Bronchial smooth muscle cell (primary cell): ENCODE data around the gene VGLL3. TPM values are rescaled to one million over a fixed set of nuclear protein-coding genes. Genes with fewer than 3 reads are reported as not detected.

ENCODE experiments used
- total RNA-seq: library from RNA; depleted of rRNA; stranded (reverse); fragments of >200 nt; gene quantifications from 2 replicates; pipeline ENCODE4 v1.2.1, GENCODE V29; 2014

Gene VGLL3, protein sequence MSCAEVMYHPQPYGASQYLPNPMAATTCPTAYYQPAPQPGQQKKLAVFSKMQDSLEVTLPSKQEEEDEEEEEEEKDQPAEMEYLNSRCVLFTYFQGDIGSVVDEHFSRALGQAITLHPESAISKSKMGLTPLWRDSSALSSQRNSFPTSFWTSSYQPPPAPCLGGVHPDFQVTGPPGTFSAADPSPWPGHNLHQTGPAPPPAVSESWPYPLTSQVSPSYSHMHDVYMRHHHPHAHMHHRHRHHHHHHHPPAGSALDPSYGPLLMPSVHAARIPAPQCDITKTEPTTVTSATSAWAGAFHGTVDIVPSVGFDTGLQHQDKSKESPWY
- total RNA-seq = 6.2 and 10.9 TPM in 2 replicates

DNA sequence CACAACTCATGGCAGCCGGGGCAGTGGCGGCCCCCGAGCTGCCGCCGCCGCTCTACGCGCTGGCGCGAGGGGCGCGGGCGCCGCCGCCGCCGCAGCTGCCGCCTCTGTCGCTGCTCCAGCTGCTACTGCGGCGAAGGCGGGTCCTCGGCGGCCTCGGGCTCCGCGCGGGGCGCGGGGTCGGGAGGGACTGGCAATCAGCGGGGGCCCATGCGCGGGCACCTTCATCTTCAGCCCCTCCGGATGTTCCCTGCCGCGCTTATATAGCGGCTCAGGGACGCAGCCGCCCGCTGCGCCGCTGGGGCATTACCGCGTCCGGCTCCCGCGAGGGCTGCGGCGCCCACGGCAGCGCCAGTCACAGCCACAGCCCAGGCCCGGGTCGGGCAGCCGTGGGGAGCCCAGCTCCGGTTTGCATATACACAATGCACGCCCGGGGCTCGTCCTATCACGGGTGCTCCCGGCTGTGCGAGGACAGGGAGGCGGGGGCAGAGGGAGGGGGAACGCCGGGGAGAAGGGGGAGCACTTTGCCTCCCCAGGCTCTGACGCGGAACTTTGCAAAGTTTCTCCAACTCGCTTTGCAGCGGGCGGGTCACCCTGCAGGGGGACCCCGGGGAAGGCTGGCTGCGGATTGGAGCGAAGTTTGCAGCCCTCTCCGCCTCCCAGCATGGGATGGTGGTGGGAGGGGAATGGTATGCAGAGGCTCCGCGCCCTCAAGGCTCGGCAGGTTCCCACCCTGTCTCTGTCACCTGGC, at the start of gene VGLL3:
Gene VGLL3 (minus strand): TSS at position 416 of the 748 bp plus-strand sequence. CDS start 406 bp downstream, at position 10.

Other genes starting within 250 kb of the VGLL3 start
- gene CHMP2B, start 236.2 kb upstream of the VGLL3 start, total RNA-seq = 7.8 and 18.6 TPM in 2 replicates